Thymus (tissue), 11 donors: ENCODE measurements around the gene TUNAR. TPM values are rescaled to one million over a fixed set of nuclear protein-coding genes. Genes with fewer than 3 reads are reported as not detected.

Source experiments
- DNase-seq, 9 donors: peaks; one replicate each; pipeline ENCODE4 v3.0.0-alpha.2; 2013; ENCODE audit warnings: low spot score in 9 of 9, low read depth in 6 of 9, missing footprints in 1 of 9
- H3K27ac ChIP-seq, 2 donors: one replicate each; pipeline ENCODE4 v1.5.1; 2013; ENCODE audit warnings: control low read depth in 1 of 2, low read depth in 1 of 2, low read length in 1 of 2, mild to moderate bottlenecking in 1 of 2, moderate library complexity in 1 of 2
- H3K27me3 ChIP-seq, 2 donors: one replicate each; pipeline ENCODE4 v1.5.1; 2013; ENCODE audit warnings: low read length in 1 of 2; ENCODE audit not compliant: control insufficient read depth in 2 of 2, insufficient read depth in 1 of 2
- H3K36me3 ChIP-seq, 2 donors: one replicate each; pipeline ENCODE4 v1.5.1; 2013; ENCODE audit warnings: low read length in 1 of 2, mild to moderate bottlenecking in 1 of 2, moderate library complexity in 1 of 2; ENCODE audit not compliant: control insufficient read depth in 2 of 2, insufficient read depth in 2 of 2
- H3K4me1 ChIP-seq, 2 donors: one replicate each; pipeline ENCODE4 v1.5.1; 2013; ENCODE audit warnings: low read length in 2 of 2; ENCODE audit not compliant: control insufficient read depth in 2 of 2, insufficient read depth in 2 of 2
- H3K4me3 ChIP-seq, 2 donors: one replicate each; pipeline ENCODE4 v1.5.1; 2013; ENCODE audit warnings: low read length in 2 of 2, control low read depth in 1 of 2, mild to moderate bottlenecking in 1 of 2
- H3K9me3 ChIP-seq, 2 donors: one replicate each; pipeline ENCODE4 v1.5.1; 2013; ENCODE audit warnings: low read length in 1 of 2, mild to moderate bottlenecking in 1 of 2; ENCODE audit not compliant: control insufficient read depth in 2 of 2, insufficient read depth in 1 of 2
- WGBS: extraction: QIAGEN DNeasy Blood & Tissue Kit; methylation state at CpG from one replicate; pipeline ENCODE4 v1.1.7; 2013; 5-methylcytosine and 5-hydroxymethylcytosine counted together
- polyA plus RNA-seq: library from polyadenylated mRNA; stranded (reverse); fragments of 200-250 nt; gene quantifications from one replicate; pipeline ENCODE4 v1.2.3, GENCODE V29; 2013
- total RNA-seq: library from RNA; stranded (reverse); fragments of 120-200 nt; gene quantifications from one replicate; pipeline ENCODE4 v1.2.4, GENCODE V29; 2013
- donor health status: healthy.

Gene TUNAR
- total and polyA plus RNA-seq, 2 donors, result 0.09 to 0.18 TPM

- Histone ChIP-seq H3K4me1 (no peaks in the 10 kb centered on the region), H3K27ac (no peak overlapping the region), H3K36me3 (no peaks in the 10 kb centered on the region), H3K9me3 (no peaks in the 10 kb centered on the region), H3K4me3 (no peak overlapping the region), H3K27me3 (no peaks in the 10 kb centered on the region)
- WGBS, result 90% methylated on average over 3 of the region's 3 CpGs
- DNase-seq, result no peak
Measured at GRCh38 chr14:95897280-95897679, 20.6 kb downstream of the TUNAR start.

DNA sequence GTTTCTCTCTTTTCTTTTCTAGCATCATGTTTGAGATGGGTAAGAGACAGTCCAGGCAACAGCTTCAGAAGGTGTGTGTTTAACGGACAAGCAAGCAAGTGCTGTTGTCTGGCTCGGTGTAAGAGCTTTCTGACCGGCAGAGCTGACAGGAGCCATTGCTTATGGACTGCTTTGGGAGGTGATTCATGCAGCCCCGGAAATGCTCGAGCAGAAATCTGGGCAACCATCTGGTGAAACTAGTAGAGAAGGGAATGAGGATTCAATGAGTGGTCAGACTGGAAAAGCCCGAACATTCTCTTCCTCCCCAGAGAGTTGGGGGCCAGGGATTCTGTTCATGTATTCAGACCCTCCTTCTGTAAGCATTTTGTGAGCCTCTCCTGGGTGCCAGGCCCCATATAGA is 24.4 kb downstream of the TUNAR start:
- 82% methylated on average over 6 of the region's 6 CpGs for whole genome bisulfite sequencing
- H3K9me3 ChIP-seq, result no peaks in the 10 kb centered on the region
- no peak for DNase-seq

DNA sequence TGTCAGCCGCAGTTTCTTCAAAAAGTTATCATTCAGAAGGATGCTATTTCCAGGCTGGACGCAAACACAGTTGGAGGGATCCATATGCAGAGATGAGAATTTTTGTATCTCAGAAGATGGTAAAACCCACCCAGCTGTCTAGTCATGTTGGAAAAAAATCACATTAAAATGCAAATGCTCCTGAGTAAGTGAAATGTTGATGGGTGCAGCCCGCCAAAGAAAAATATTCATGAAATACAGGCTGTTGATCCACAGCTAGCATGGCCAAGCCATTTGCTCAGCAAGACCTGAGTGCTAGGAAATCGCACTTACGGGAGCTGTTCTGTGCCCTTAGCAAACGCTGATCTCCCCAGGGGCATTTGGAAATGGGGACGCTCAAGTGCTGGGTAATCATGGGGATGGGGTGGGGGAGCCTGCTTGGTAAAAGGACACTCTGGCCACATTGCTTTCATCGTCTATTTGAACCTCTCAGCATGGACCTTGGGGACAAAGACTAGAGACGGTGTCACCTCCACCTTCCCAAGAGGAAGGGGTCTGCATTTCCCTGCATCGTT is 25.7 kb downstream of the TUNAR start:
- Histone ChIP-seq H3K9me3 (no peaks in the 10 kb centered on the region), H3K27me3 (no peaks in the 10 kb centered on the region), H3K36me3 (no peaks in the 10 kb centered on the region), H3K4me3 (no peak overlapping the region), H3K4me1 (no peaks in the 10 kb centered on the region), H3K27ac (no peak overlapping the region)
- 87% methylated on average over 10 of the region's 10 CpGs for WGBS
- DNase-seq, result no peak

More for the DNA sequence above, 24.4 kb downstream of the TUNAR start:
- H3K27me3 ChIP-seq, result no peaks in the 10 kb centered on the region
- no peak overlapping the region for H3K4me3 ChIP-seq
- no peaks in the 10 kb centered on the region for H3K36me3 ChIP-seq
- no peaks in the 10 kb centered on the region for H3K4me1 ChIP-seq
- H3K27ac ChIP-seq, result no peak overlapping the region

GRCh38 chr14:95903165-95903564 is 26.5 kb downstream of the TUNAR start:
- H3K27ac ChIP-seq, result no peak overlapping the region
- 96% methylated on average over 5 of the region's 5 CpGs for WGBS
- no peaks in the 10 kb centered on the region for H3K4me1 ChIP-seq
- no peaks in the 10 kb centered on the region for H3K36me3 ChIP-seq
- no peaks in the 10 kb centered on the region for H3K9me3 ChIP-seq
- H3K27me3 ChIP-seq, result no peaks in the 10 kb centered on the region
- DNase-seq, result no peak
- no peak overlapping the region for H3K4me3 ChIP-seq

- DNase-seq, result no peak
Measured at GRCh38 chr14:95903616-95904107, 27.0 kb downstream of the TUNAR start.

GRCh38 chr14:95906591-95906990 is 30.0 kb downstream of the TUNAR start:
- H3K27ac ChIP-seq, result no peak overlapping the region
- DNase-seq, result no peak
- H3K4me3 ChIP-seq, result no peak overlapping the region
- no peaks in the 10 kb centered on the region for H3K27me3 ChIP-seq
- no peaks in the 10 kb centered on the region for H3K9me3 ChIP-seq
- 89% methylated on average over 4 of the region's 4 CpGs for WGBS
- no peaks in the 10 kb centered on the region for H3K4me1 ChIP-seq
- no peaks in the 10 kb centered on the region for H3K36me3 ChIP-seq

More at GRCh38 chr14:95903616-95904107, 27.0 kb downstream of the TUNAR start:
- H3K36me3 ChIP-seq, result no peaks in the 10 kb centered on the region
- H3K27ac ChIP-seq, result no peak overlapping the region
- no peak overlapping the region for H3K4me3 ChIP-seq
- no peaks in the 10 kb centered on the region for H3K27me3 ChIP-seq
- no peaks in the 10 kb centered on the region for H3K9me3 ChIP-seq
- WGBS, result 92% methylated on average over 4 of the region's 4 CpGs
- H3K4me1 ChIP-seq, result no peaks in the 10 kb centered on the region

- DNase-seq, result no peak
- Histone ChIP-seq H3K27ac (no peak overlapping the region), H3K36me3 (no peaks in the 10 kb centered on the region), H3K4me3 (no peak overlapping the region), H3K9me3 (no peaks in the 10 kb centered on the region), H3K4me1 (no peaks in the 10 kb centered on the region), H3K27me3 (no peaks in the 10 kb centered on the region)
- WGBS, result 70% methylated on average over 4 of the region's 4 CpGs
Measured at GRCh38 chr14:95910628-95911027, 34.0 kb downstream of the TUNAR start.

GRCh38 chr14:95911456-95911855 is 34.8 kb downstream of the TUNAR start:
- H3K27me3 ChIP-seq, result no peaks in the 10 kb centered on the region
- WGBS, result 96% methylated on average over 7 of the region's 7 CpGs
- H3K4me3 ChIP-seq, result no peak overlapping the region
- H3K27ac ChIP-seq, result no peak overlapping the region
- no peaks in the 10 kb centered on the region for H3K36me3 ChIP-seq
- H3K9me3 ChIP-seq, result no peaks in the 10 kb centered on the region
- no peaks in the 10 kb centered on the region for H3K4me1 ChIP-seq
- DNase-seq, result no peak

DNA sequence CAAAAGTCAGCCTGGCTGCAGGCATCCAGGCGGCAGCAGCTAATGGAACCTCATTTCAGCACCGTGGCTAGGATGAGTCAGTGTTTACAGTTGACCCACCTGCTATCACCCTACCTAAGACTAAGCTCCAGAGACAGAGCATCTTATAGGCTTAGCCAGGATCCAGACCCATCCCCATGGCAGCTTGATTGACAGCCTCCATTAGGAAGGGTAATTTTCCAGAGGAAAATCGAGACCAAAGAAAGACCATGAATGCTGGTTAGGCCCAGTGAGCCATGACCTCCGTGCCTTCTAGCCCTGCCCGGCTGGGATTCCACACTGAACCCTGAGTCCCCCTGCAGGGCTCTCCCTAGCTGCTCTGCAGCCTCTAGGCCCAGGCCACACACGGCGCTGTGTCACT is 38.7 kb downstream of the TUNAR start:
- 56% methylated on average over 7 of the region's 7 CpGs for WGBS
- Histone ChIP-seq H3K9me3 (no peaks in the 10 kb centered on the region), H3K27ac (no peak overlapping the region), H3K4me3 (no peak overlapping the region), H3K27me3 (no peaks in the 10 kb centered on the region), H3K4me1 (no peaks in the 10 kb centered on the region), H3K36me3 (no peaks in the 10 kb centered on the region)
- DNase-seq, result no peak
